ENCODE data around the gene RRBP1.

DNA sequence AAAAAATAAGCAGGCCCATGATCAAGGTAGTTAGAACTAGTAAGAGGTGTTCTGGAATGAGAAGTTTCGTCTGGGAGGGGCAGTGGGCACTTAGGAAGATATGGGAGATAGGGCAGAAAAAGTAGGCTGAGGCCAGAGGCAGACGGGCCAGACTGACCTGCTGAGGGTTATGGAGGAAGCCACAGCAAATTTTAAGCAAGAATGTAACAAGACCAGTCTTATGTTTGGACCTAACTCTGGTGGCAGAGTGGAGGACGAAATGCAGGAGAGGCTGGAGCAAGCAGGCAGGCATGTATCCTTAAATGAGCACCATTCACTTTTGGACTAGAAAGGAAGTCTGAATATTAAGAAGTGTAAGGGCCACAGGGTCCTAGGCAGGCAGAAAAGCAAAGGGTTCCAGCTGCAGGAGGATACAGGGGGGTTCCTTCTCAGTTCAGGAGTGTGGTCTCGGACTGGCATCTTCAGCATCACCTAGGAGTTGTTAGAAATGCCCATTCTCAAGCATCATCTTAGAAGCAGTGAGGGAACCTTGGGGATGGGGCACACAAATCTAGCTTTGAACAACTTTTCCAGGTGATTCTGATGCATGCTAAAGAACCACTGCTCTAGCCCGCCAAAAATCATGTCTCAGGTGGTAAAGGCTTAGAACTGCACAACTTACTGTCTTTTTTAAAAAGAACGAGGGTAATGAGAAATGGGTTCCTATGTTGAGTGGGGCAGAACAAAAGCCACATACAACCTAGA lies 113.8 kb downstream of the RRBP1 start:
- TF ChIP-seq POLR2A (IDR thresholded peaks at IDR 0.05; ENCODE audit: low read depth, low read length): no peak
- TF ChIP-seq, protein P1, sequence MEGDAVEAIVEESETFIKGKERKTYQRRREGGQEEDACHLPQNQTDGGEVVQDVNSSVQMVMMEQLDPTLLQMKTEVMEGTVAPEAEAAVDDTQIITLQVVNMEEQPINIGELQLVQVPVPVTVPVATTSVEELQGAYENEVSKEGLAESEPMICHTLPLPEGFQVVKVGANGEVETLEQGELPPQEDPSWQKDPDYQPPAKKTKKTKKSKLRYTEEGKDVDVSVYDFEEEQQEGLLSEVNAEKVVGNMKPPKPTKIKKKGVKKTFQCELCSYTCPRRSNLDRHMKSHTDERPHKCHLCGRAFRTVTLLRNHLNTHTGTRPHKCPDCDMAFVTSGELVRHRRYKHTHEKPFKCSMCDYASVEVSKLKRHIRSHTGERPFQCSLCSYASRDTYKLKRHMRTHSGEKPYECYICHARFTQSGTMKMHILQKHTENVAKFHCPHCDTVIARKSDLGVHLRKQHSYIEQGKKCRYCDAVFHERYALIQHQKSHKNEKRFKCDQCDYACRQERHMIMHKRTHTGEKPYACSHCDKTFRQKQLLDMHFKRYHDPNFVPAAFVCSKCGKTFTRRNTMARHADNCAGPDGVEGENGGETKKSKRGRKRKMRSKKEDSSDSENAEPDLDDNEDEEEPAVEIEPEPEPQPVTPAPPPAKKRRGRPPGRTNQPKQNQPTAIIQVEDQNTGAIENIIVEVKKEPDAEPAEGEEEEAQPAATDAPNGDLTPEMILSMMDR (IDR thresholded peaks at IDR 0.05; ENCODE audit: extremely low read depth in 1 of 2, insufficient read depth in 1 of 2, low read depth in 1 of 2, low read length in 2 of 2): no peak
- no peak for TF ChIP-seq POLR2AphosphoS5 (IDR thresholded peaks at IDR 0.05; ENCODE audit: insufficient read depth, low read depth, low read length)
- TF ChIP-seq EZH2 (IDR thresholded peaks at IDR 0.05; ENCODE audit: borderline replicate concordance, low read depth, low read length, severe bottlenecking): no peak
- TF ChIP-seq MAX (IDR thresholded peaks at IDR 0.05; ENCODE audit: insufficient read depth, insufficient read length): no peak
- TF ChIP-seq JUN (IDR thresholded peaks at IDR 0.05; ENCODE audit: borderline replicate concordance, insufficient read depth, insufficient read length, low read depth): no peak
- no peak for TF ChIP-seq MYC (IDR thresholded peaks at IDR 0.05; ENCODE audit: low read depth, low read length)
- no peak for TF ChIP-seq FOS (IDR thresholded peaks at IDR 0.05; ENCODE audit: borderline replicate concordance, insufficient read depth, low read length)
- TF ChIP-seq GATA2 (IDR thresholded peaks at IDR 0.05; ENCODE audit: insufficient read depth, insufficient read length, low read depth, low read length): no peak
